Measurements from ENCODE around the gene SLC25A43. TPM values are rescaled to one million over a fixed set of nuclear protein-coding genes. Genes with fewer than 3 reads are reported as not detected.

SLC25A43 gene
- total RNA-seq, 4 donors from 2014 or later = 28.1 to 44.5 (median 35.9) TPM

DNA sequence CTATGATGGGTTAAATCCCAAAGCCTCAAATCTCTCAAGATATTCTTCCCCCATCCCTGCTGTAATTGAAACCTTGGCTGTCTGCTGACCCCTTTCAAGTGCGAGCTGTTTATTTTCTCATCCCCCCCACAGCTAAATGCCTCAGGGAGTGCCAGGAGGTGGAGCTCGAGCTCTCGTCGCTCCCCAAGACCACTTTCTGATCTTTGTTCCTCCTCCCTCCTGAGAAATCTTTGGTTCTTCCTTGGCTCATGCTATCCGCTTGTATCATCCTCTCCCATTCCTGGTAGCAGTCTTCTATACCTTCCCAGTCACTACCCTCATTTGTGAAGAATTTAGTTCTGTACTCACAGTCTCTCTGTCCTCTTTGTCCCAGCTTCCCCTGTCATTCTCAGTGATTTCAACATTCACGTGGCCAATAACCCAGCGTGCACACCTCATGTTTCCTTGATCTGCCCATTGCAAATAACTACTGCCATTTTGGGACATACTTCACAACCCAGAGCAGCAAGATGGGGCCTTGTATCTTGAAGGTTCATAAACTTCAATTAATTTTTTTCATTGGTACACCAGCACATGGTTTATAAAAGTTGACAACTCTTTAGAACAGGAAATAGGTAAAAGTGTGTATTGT lies 9.2 kb upstream of the SLC25A43 start:
- DNase-seq (ENCODE audit: low spot score in 2 of 2) = no peak
- intact Hi-C loops (cut with DNase I; ENCODE audit: low total_unique reads) = no loop called here
- WGBS, 2 donors = 57 to 65% methylated on average over 7 of the region's 7 CpGs
- no peak for TF ChIP-seq POLR2A (IDR thresholded peaks at IDR 0.05)
- TF ChIP-seq, protein P1, sequence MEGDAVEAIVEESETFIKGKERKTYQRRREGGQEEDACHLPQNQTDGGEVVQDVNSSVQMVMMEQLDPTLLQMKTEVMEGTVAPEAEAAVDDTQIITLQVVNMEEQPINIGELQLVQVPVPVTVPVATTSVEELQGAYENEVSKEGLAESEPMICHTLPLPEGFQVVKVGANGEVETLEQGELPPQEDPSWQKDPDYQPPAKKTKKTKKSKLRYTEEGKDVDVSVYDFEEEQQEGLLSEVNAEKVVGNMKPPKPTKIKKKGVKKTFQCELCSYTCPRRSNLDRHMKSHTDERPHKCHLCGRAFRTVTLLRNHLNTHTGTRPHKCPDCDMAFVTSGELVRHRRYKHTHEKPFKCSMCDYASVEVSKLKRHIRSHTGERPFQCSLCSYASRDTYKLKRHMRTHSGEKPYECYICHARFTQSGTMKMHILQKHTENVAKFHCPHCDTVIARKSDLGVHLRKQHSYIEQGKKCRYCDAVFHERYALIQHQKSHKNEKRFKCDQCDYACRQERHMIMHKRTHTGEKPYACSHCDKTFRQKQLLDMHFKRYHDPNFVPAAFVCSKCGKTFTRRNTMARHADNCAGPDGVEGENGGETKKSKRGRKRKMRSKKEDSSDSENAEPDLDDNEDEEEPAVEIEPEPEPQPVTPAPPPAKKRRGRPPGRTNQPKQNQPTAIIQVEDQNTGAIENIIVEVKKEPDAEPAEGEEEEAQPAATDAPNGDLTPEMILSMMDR (IDR thresholded peaks at IDR 0.05) = no peak
- no peak overlapping the region for H3K4me3 ChIP-seq (ENCODE audit: low read depth, poor library complexity, severe bottlenecking)

DNA sequence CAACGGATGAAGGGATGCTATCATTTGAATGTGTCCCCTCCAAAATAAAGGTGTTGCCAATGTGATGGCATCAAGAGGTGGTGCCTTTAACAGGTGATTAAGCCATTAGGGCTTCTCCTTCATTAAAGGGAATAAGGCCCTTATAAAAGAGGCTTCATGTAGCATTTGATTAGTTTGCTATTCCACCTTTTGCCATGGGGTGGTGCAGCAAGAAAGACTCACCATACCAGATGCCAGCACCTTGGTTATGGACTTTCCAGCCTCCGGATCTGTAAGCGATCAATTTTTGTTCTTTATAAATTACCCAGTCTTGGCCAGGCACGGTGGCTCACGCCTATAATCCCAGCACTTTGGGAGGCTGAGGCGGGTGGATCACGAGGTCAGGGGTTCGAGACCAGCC lies 7.9 kb upstream of the SLC25A43 start:
- no peak for DNase-seq (ENCODE audit: low spot score in 2 of 2)
- intact Hi-C loops (cut with DNase I; ENCODE audit: low total_unique reads) = no loop called here
- H3K4me3 ChIP-seq (ENCODE audit: low read depth, poor library complexity, severe bottlenecking) = no peak overlapping the region
- 67 to 68% methylated on average over 8 of the region's 8 CpGs for WGBS, 2 donors
- TF ChIP-seq, protein P1 (IDR thresholded peaks at IDR 0.05) = no peak
- TF ChIP-seq POLR2A (IDR thresholded peaks at IDR 0.05) = no peak

DNA sequence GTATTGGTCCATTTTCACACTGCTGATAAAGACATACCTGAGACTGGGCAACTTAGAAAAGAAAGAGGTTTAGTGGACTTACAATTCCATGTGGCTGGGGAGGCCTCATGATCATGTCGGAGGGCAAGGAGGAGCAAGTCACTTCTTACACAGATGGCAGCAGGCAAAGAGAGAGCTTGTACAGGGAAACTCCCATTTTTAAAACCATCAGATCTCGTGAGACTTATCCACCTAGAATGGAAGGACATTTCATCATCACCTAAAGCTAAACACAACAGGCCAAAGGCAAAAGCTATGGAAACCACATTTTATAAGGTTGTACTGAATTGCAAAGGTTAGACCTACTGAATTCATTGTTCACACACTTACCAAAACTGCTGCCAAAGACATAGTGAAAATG lies 6.0 kb upstream of the SLC25A43 start:
- H3K4me3 ChIP-seq (ENCODE audit: low read depth, poor library complexity, severe bottlenecking) = no peak overlapping the region
- TF ChIP-seq, protein P1 (IDR thresholded peaks at IDR 0.05) = no peak
- no peak for TF ChIP-seq POLR2A (IDR thresholded peaks at IDR 0.05)
- 80 to 97% methylated on average over 2 of the region's 2 CpGs for WGBS, 2 donors
- DNase-seq (ENCODE audit: low spot score in 2 of 2) = no peak
- intact Hi-C loops (cut with DNase I; ENCODE audit: low total_unique reads) = no loop called here

DNA sequence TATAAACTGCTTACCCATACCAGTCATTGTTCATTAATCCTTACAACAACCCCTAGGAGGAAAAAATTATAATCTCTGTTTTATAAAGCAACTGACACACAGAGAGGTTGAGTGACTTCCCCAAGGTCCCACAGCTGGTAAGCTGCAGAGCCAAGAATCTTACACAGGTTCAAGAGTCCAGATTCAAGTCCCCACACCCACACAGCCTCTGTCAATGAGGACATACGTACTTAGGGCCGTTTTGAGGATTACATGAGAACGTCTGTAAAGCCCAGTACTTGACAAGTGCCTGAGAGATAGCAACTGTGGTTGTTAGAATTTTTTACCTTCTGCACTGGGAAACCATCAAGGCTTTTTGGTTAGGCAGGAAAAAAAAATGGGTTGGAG lies 556 bp upstream of the SLC25A43 start:
- WGBS, 2 donors = 0 to 12% methylated on average over 3 of the region's 3 CpGs
- peak overlapping the region; percentile 53 for H3K4me3 ChIP-seq (ENCODE audit: low read depth, poor library complexity, severe bottlenecking)
- DNase-seq (ENCODE audit: low spot score in 2 of 2) = no peak
- intact Hi-C loops (cut with DNase I; ENCODE audit: low total_unique reads) = no loop called here
- no peak for TF ChIP-seq POLR2A (IDR thresholded peaks at IDR 0.05)
- TF ChIP-seq, protein P1 (IDR thresholded peaks at IDR 0.05) = no peak

DNA sequence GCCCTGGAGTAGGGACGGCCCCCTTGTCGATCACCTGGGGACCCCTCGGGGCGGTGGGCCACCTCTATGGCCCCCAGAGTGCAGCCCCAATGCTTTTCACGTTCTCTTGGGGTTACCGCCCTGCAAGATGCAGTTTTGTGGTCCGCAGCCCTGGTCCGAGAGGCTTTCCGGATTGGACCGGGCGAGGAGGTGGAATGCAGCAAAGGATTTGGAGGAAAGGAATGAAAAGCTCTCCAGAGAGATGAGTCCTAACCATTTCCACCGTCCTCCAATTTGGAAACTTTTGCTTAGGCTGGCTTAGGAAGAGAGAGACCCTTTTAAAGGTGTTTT lies 601 bp downstream of the SLC25A43 start:
- no peak for DNase-seq (ENCODE audit: low spot score in 2 of 2)
- peak overlapping the region; percentile 53 for H3K4me3 ChIP-seq (ENCODE audit: low read depth, poor library complexity, severe bottlenecking)
- no peak for TF ChIP-seq POLR2A (IDR thresholded peaks at IDR 0.05)
- TF ChIP-seq, protein P1 (IDR thresholded peaks at IDR 0.05) = no peak
- WGBS, 2 donors = 3 to 31% methylated on average over 8 to 11 of the region's 12 CpGs
- intact Hi-C loops (cut with DNase I; ENCODE audit: low total_unique reads) = no loop called here

DNA sequence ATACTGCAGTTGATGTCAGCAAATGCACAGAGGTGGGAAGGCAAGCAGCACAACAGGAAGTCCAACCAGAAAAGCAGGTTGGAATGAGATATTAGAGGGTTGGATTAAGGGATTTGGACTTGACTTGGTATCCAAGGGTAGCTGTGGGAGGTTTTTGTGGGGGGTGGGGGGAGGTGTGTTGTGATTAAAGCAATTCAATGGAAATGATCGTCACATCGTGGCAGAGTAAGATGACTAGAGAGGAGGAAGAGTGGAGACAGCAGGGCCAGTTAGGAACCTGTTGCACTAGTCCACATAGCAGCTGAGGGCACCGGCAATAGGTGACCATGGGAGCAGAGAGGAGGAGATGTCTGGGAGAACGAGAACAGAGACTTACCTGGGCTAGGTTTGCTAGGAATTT lies 2.4 kb downstream of the SLC25A43 start:
- intact Hi-C loops (cut with DNase I; ENCODE audit: low total_unique reads) = no loop called here
- 56 to 66% methylated on average over 4 of the region's 4 CpGs for WGBS, 2 donors
- H3K4me3 ChIP-seq (ENCODE audit: low read depth, poor library complexity, severe bottlenecking) = no peak overlapping the region
- TF ChIP-seq POLR2A (IDR thresholded peaks at IDR 0.05) = no peak
- TF ChIP-seq, protein P1 (IDR thresholded peaks at IDR 0.05) = no peak
- DNase-seq (ENCODE audit: low spot score in 2 of 2) = no peak

Data from lower leg skin (tissue), 4 donors.